PC-9 (cell line): ENCODE results near the gene SLC30A7. TPM values are rescaled to one million over a fixed set of nuclear protein-coding genes. Genes with fewer than 3 reads are reported as not detected.

ENCODE experiments used
- BruUV-seq: library from RNA; stranded (reverse); fragments of 400-500 nt; replicated peaks from 2 replicates; lab custom pipeline; 2021; lab: Mats Ljungman, UMichigan
- CTCF ChIA-PET: fragments of 300-600 bp; sonication (Branson Sonifier 250); formaldehyde crosslinking; loops from one replicate; lab custom pipeline; 2022; ENCODE audit warnings: antibody characterized with exemption; lab: Charles Lee
- POLR2A ChIA-PET: fragments of 300-600 bp; sonication (Branson Sonifier 250); formaldehyde crosslinking; loops from one replicate; lab custom pipeline; 2022; ENCODE audit warnings: antibody characterized with exemption; ENCODE audit not compliant: unreplicated experiment; lab: Charles Lee
- DNase-seq, 2 experiments: peaks; one replicate each; pipeline versions ENCODE4 v3.0.0 to v3.0.0-alpha.2; 2015 to 2022; ENCODE audit warnings: mixed read lengths in 1 of 2
- H2AFZ ChIP-seq: fragments of 200-600 bp; sonication (generic); 2 replicates; pipeline ENCODE4 v1.8.1; 2017; ENCODE audit warnings: antibody characterized with exemption
- H3F3A ChIP-seq: fragments of 200-600 bp; sonication (generic); 2 replicates; pipeline ENCODE4 v1.8.1; 2017; ENCODE audit warnings: antibody characterized with exemption, mild to moderate bottlenecking, low read depth; ENCODE audit not compliant: insufficient read depth
- H3K27ac ChIP-seq: fragments of 200-600 bp; sonication (generic); 2 replicates; pipeline ENCODE4 v1.6.1; 2016; ENCODE audit warnings: mixed run types
- H3K27me3 ChIP-seq: fragments of 200-600 bp; sonication (generic); 2 replicates; pipeline ENCODE4 v1.6.1; 2016; ENCODE audit warnings: low read depth, mixed run types; ENCODE audit not compliant: insufficient read depth
- H3K36me3 ChIP-seq: fragments of 200-600 bp; sonication (generic); 2 replicates; pipeline ENCODE4 v1.6.1; 2016; ENCODE audit warnings: low read depth, mixed run types
- H3K4me1 ChIP-seq: fragments of 200-600 bp; sonication (generic); replicated peaks from 2 replicates; pipeline ENCODE4 v1.6.1; 2016; ENCODE audit warnings: mixed run types; ENCODE audit not compliant: insufficient read depth
- H3K4me2 ChIP-seq: fragments of 200-600 bp; sonication (generic); 2 replicates; pipeline ENCODE4 v1.6.1; 2017; ENCODE audit warnings: mixed run types
- H3K4me3 ChIP-seq: fragments of 200-600 bp; sonication (generic); 2 replicates; pipeline ENCODE4 v1.6.1; 2016; ENCODE audit warnings: mixed run types
- H3K79me2 ChIP-seq: fragments of 200-600 bp; sonication (generic); 2 replicates; pipeline ENCODE4 v1.6.1; 2017; ENCODE audit warnings: low read depth, mixed run types
- H3K9me2 ChIP-seq: fragments of 200-600 bp; sonication (generic); 2 replicates; pipeline ENCODE4 v1.8.1; 2017; ENCODE audit warnings: mild to moderate bottlenecking; ENCODE audit not compliant: insufficient read depth
- H3K9me3 ChIP-seq: fragments of 200-600 bp; sonication (generic); 2 replicates; pipeline ENCODE4 v1.8.1; 2016; ENCODE audit warnings: low read depth; ENCODE audit not compliant: insufficient read depth
- H4K20me1 ChIP-seq: fragments of 200-600 bp; sonication (generic); 2 replicates; pipeline ENCODE4 v1.8.1; 2017; ENCODE audit not compliant: insufficient read depth
- CTCF ChIP-seq: fragments of 200-600 bp; sonication (generic); conservative IDR thresholded peaks from 2 replicates; pipeline ENCODE4 v1.6.1; 2017; ENCODE audit warnings: mixed run types, antibody characterized with exemption, mild to moderate bottlenecking, moderate library complexity
- EZH2 ChIP-seq: fragments of 200-600 bp; sonication (generic); IDR thresholded peaks from 2 replicates; pipeline ENCODE4 v1.8.0; 2017; ENCODE audit warnings: antibody characterized with exemption, low read depth
- intact Hi-C: fragments of 100-400 bp; cut with micrococcal nuclease; formaldehyde crosslinking; loops from one replicate; pipeline ENCODE4 v1.10.0; 2022; ENCODE audit not compliant: unreplicated experiment
- total RNA-seq: library from RNA; stranded (reverse); gene quantifications from 2 replicates; pipeline ENCODE4 v1.2.3, GENCODE V29; 2021

SLC30A7 gene
- total RNA-seq, 1 experiment from 2014 or later, result 27.4 TPM

DNA sequence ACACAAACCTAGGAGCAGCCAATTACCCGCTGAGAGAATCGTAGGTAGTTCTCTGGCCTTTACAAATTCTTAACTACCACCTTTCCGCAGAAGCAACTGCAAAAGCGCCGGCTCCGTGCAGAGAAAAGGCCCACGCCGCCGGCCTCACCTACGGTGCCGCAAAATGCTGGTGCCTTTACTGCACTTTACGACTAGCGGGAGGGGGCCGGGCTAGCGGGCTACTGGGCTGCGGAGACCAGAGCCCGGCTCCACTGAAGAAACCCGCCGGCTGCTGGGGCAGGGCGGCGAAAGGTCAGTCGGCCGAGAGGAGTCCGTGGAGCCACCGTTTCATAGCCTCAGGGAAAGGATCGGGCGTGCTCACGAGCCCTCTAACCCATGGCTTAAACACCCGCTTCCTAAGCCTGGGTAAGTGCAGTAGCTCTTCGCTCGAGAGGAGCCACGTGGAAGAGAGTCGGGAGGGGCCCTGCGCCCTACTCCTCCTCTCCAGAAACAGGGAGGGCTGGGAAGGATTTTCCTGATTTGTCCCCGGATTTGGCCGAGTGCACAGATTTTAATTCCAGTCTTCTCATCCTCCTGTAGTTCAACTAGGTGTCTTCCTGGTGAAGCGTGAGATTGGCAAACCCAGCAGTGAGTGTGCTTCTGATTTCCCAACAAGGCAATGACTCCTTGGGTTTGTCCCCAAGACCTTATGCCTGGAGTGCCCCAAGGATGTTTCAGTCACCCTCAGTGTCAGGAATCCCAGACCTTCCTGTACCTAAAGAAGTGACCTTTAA, 130.0 kb downstream of the SLC30A7 start, which contains the start of gene DPH5:
DPH5 (minus strand) TSS at position 128 of the 773 bp plus-strand sequence. CDS start 341 bp downstream, outside the sequence.
- POLR2A ChIA-PET, result interaction anchor here (0.7 kb wide), 1 partner anchor 403 kb away, joined by 3 read pairs; no protein-coding TSS in a partner anchor
- DNase-seq, result peak; percentile 84 to 87
- Histone ChIP-seq H3K9me3 (no peaks in the 10 kb centered on the region), H3K36me3 (peaks cover 22% of the 10 kb centered on the region), H3K9me2 (no peaks in the 10 kb centered on the region), H3K79me2 (peaks cover 41% of the 10 kb centered on the region), H3K27ac (peak within 1 kb of the TSS; percentile 77), H3K4me2 (peak within 1 kb of the TSS; percentile 91), H3K27me3 (no peaks in the 10 kb centered on the region), H3K4me1 (peaks cover 18% of the 10 kb centered on the region), H3F3A (no peaks in the 10 kb centered on the region), H2AFZ (peak within 1 kb of the TSS; percentile 94), H4K20me1 (peaks cover 3% of the 10 kb centered on the region; the same call in 1 of the 2 replicates), H3K4me3 (peak within 1 kb of the TSS; percentile 75)
- no peak for TF ChIP-seq EZH2
- no peak for TF ChIP-seq CTCF
- intact Hi-C loops, result loop anchor here (1.0 to 10.0 kb wide), 3 partner anchors 119 to 262 kb away; no protein-coding TSS in a partner anchor
- BruUV-seq, result TSS peak; percentile 77
- CTCF ChIA-PET, result interaction anchor here (0.6 kb wide), 1 partner anchor 1174 kb away, joined by 6 read pairs; no protein-coding TSS in a partner anchor

DNA sequence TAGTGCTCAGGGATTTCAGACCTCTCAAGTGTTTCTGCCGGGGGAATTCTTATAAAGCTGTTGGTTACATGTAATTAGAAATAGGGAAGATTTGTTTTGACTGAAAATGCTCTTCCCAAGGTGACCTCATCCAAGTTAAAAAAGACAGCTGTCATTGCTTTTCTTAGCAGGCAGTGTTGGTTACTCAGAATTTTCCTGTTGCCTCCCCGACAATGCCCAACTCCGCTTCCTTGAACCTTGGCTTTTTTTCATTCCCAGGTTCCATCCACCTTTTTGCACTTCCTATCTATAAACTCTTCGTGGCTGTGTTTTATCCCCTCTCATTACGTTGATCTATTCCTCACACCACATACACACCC, 130.5 kb downstream of the SLC30A7 start:
- Histone ChIP-seq H3K79me2 (peaks cover 41% of the 10 kb centered on the region), H3K4me1 (peaks cover 18% of the 10 kb centered on the region), H3K27ac (peak overlapping the region; percentile 77), H3K4me3 (peak overlapping the region; percentile 75), H3K4me2 (peak overlapping the region; percentile 91), H3K9me2 (no peaks in the 10 kb centered on the region), H3K9me3 (no peaks in the 10 kb centered on the region), H3K36me3 (peaks cover 22% of the 10 kb centered on the region), H3F3A (no peaks in the 10 kb centered on the region), H4K20me1 (peaks cover 3% of the 10 kb centered on the region; the same call in 1 of the 2 replicates), H3K27me3 (no peaks in the 10 kb centered on the region), H2AFZ (peak overlapping the region; percentile 94)
- DNase-seq, result peak in 1 of 2 experiments; percentile 0
- no TSS peak for BruUV-seq
- TF ChIP-seq EZH2 (no peak), CTCF (no peak)
- intact Hi-C loops, result loop anchor here (1.0 to 10.0 kb wide), 2 partner anchors 118 to 212 kb away; no protein-coding TSS in a partner anchor
- POLR2A ChIA-PET, result no interaction called here
- CTCF ChIA-PET, result interaction anchor here (0.6 kb wide), 1 partner anchor 1174 kb away, joined by 6 read pairs; no protein-coding TSS in a partner anchor

- H3K9me3 ChIP-seq, result no peaks in the 10 kb centered on the region
- ChIA-PET CTCF (no interaction called here), POLR2A (no interaction called here)
- no peaks in the 10 kb centered on the region for H3K27me3 ChIP-seq
- no peaks in the 10 kb centered on the region for H3F3A ChIP-seq
- H3K79me2 ChIP-seq, result peaks cover 42% of the 10 kb centered on the region
- no peak overlapping the region for H3K27ac ChIP-seq
- H3K4me3 ChIP-seq, result peak overlapping the region; percentile 75; the same call in 1 of the 2 replicates
- H3K4me1 ChIP-seq, result peaks cover 18% of the 10 kb centered on the region
- no peaks in the 10 kb centered on the region for H3K9me2 ChIP-seq
- TF ChIP-seq CTCF (no peak), EZH2 (no peak)
- intact Hi-C loops, result loop anchor here (10.0 kb wide), 1 partner anchor 118 kb away; no protein-coding TSS in a partner anchor
- H3K4me2 ChIP-seq, result peak overlapping the region; percentile 91
- H3K36me3 ChIP-seq, result peaks cover 17% of the 10 kb centered on the region
- DNase-seq, result no peak
- no peak overlapping the region for H2AFZ ChIP-seq
- BruUV-seq, result no TSS peak
- H4K20me1 ChIP-seq, result peaks cover 3% of the 10 kb centered on the region; the same call in 1 of the 2 replicates
Measured at GRCh38 chr1:101027194-101027772, 131.4 kb downstream of the SLC30A7 start.
